K562 (cell line): ENCODE data around the gene SPATA19. TPM values are rescaled to one million over a fixed set of nuclear protein-coding genes. Genes with fewer than 3 reads are reported as not detected.

ENCODE experiments used
- BACH1 ChIP-seq: fragments of 200-800 bp; sonication (Bioruptor generic); IDR thresholded peaks from 2 replicates; pipeline ENCODE4 v1.6.1; 2016; ENCODE audit warnings: missing genetic modification characterization, missing compliant biosample characterization
- RREB1 ChIP-seq: fragments of 250-450 bp; sonication (Bioruptor Pico); IDR thresholded peaks from 2 replicates; pipeline ENCODE4 v1.4.0; 2020
- SIN3B ChIP-seq: fragments of 450-650 bp; IDR thresholded peaks from 2 replicates; pipeline ENCODE4 v1.6.1; 2017; ENCODE audit warnings: low read depth, mild to moderate bottlenecking, moderate library complexity
- SP2 ChIP-seq: IDR thresholded peaks from 2 replicates; pipeline ENCODE4 v1.6.1; 2011; ENCODE audit warnings: mild to moderate bottlenecking, low read depth, low read length, moderate library complexity; ENCODE audit not compliant: poor library complexity, severe bottlenecking; ENCODE audit errors: extremely low read depth
- ZNF224 ChIP-seq: sonication (generic); formaldehyde crosslinking; IDR thresholded peaks from 2 replicates; pipeline ENCODE4 v1.8.0; 2022; ENCODE audit warnings: mild to moderate bottlenecking, missing genetic modification reagents
- ZNF384 ChIP-seq: IDR thresholded peaks from 2 replicates; pipeline ENCODE4 v1.6.1; 2012; ENCODE audit warnings: low read depth, low read length, improper control_type of control experiment
- polyA plus RNA-seq, 8 experiments: library from polyadenylated mRNA; depleted of rRNA in 4 of 8; stranded (reverse) in 5 of 8; unstranded in 3 of 8; fragments of >200 nt; fragmentation: Nextera tagmentation in 2 of 8; fragmentation: Illumina TruSeq in 1 of 8; extraction: Ambion mirVana in 2 of 8; extraction: Trizol in 1 of 8; gene quantifications; 2 replicates each; pipeline versions ENCODE4 v1.2.1 to v1.2.3, GENCODE V29; 2011 to 2014; ENCODE audit warnings: inconsistent platforms in 1 of 8, missing spikeins in 1 of 8
- total RNA-seq, 7 experiments: library from RNA; depleted of rRNA in 6 of 7; stranded (reverse); fragments of >200 nt in 6 of 7; fragmentation: Illumina TruSeq in 2 of 7; extraction: Trizol in 2 of 7; gene quantifications; 2 replicates each; pipeline versions ENCODE4 v1.2.1 to v1.2.3, GENCODE V29; 2011 to 2021; ENCODE audit warnings: low replicate concordance in 1 of 7
- TF ChIP-seq, protein P1 (sequence below): fragments of 450-650 bp; IDR thresholded peaks from one replicate; pipeline ENCODE4 v1.6.1; 2018; ENCODE audit warnings: mild to moderate bottlenecking, moderate library complexity; ENCODE audit not compliant: partially characterized antibody
- TF ChIP-seq, protein P2 (sequence below): fragments of 250-450 bp; sonication (Bioruptor Pico); IDR thresholded peaks from 2 replicates; pipeline ENCODE4 v1.8.0; 2022; ENCODE audit warnings: moderate library complexity, mild to moderate bottlenecking, inconsistent platforms

The SPATA19 gene
- total and polyA plus RNA-seq, 9 of the 15 experiments (the other 6 are each of a cell fraction or from before 2014, with no cell fraction given): not detected

GRCh38 chr11:133830931-133831907 is 14.1 kb downstream of the SPATA19 start (continued):
- TF ChIP-seq SP2: no peak
- no peak for TF ChIP-seq ZNF224 (CRISPR knock-in tag)
- no peak for TF ChIP-seq SIN3B
- TF ChIP-seq, protein P1, sequence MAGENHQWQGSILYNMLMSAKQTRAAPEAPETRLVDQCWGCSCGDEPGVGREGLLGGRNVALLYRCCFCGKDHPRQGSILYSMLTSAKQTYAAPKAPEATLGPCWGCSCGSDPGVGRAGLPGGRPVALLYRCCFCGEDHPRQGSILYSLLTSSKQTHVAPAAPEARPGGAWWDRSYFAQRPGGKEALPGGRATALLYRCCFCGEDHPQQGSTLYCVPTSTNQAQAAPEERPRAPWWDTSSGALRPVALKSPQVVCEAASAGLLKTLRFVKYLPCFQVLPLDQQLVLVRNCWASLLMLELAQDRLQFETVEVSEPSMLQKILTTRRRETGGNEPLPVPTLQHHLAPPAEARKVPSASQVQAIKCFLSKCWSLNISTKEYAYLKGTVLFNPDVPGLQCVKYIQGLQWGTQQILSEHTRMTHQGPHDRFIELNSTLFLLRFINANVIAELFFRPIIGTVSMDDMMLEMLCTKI: no peak
- TF ChIP-seq RREB1 (CRISPR knock-in tag): no peak
- no peak for TF ChIP-seq ZNF384
- no peak for TF ChIP-seq BACH1 (tag)
- TF ChIP-seq, protein P2, sequence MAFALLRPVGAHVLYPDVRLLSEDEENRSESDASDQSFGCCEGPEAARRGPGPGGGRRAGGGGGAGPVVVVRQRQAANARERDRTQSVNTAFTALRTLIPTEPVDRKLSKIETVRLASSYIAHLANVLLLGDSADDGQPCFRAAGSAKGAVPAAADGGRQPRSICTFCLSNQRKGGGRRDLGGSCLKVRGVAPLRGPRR (CRISPR knock-in tag): no peak
